CD4-positive, alpha-beta T cell treated with Interleukin-12 subunit alpha and Interleukin-12 subunit beta, for 1 hour (primary cell): ENCODE data around the gene RABL2B.

ENCODE experiments used
- DNase-seq: peaks from one replicate; pipeline ENCODE4 v3.0.0-alpha.2; 2020

The RABL2B gene

GRCh38 chr22:50722048-50722701 lies 61.3 kb downstream of the RABL2B start:
- no peak for DNase-seq

- DNase-seq: no peak
Observed at GRCh38 chr22:50721257-50721844, 62.1 kb downstream of the RABL2B start.

DNA sequence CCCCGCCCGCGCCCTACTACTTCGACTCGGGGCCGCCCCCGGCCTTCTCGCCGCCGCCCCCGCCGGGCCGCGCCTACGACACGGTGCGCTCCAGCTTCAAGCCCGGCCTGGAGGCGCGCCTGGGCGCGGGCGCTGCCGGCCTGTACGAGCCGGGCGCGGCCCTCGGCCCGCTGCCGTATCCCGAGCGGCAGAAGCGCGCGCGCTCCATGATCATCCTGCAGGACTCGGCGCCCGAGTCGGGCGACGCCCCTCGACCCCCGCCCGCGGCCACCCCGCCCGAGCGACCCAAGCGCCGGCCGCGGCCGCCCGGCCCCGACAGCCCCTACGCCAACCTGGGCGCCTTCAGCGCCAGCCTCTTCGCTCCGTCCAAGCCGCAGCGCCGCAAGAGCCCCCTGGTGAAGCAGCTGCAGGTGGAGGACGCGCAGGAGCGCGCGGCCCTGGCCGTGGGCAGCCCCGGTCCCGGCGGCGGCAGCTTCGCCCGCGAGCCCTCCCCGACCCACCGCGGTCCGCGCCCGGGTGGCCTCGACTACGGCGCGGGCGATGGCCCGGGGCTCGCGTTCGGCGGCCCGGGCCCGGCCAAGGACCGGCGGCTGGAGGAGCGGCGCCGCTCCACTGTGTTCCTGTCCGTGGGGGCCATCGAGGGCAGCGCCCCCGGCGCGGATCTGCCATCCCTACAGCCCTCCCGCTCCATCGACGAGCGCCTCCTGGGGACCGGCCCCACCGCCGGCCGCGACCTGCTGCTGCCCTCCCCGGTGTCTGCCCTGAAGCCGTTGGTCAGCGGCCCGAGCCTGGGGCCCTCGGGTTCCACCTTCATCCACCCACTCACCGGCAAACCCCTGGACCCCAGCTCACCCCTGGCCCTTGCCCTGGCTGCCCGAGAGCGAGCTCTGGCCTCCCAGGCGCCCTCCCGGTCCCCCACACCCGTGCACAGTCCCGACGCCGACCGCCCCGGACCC lies 62.9 kb downstream of the RABL2B start:
- DNase-seq: no peak

DNA sequence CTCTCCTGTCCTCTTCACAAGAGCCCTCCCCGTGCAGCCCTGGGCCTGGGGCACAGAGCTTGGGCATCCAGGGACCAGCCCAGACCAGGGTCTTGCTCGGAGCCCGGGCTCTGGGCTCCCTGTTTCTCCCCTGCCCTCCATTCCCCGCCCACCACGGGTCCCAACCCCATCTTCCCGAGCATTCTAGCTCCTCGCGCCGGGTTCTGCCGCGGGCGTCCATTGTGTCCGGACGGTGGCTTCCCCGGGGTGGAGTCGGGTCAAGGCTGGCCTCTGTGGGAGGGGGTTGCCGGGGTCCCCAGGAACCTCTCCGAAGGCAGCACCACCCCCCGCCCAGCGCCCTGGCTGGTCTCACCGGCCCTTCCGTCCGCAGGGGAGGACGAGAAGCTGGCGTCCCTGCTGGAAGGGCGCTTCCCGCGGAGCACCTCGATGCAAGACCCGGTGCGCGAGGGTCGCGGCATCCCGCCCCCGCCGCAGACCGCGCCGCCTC lies 63.6 kb downstream of the RABL2B start:
- DNase-seq: no peak

DNA sequence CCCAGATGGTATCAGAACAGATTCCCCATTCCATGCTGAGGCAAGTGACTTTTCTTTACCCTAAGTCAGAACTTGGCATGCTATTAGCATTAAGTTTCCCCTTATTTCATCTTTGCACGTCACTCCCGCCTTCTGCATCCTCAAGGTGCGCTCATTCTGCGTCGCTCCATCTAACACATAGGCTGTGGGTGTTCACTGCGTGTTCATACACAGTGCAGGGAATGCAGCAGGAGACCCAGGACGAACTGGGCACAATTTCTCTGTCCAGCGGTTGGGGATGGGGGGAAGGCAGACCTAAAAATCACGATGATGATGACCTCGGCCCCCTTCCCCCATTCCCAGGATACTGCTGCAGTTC lies 65.1 kb downstream of the RABL2B start:
- DNase-seq: no peak

GRCh38 chr22:50717709-50718351 lies 65.6 kb downstream of the RABL2B start:
- DNase-seq: no peak
